ENCODE results near the gene RALB. TPM values are rescaled to one million over a fixed set of nuclear protein-coding genes. Genes with fewer than 3 reads are reported as not detected.
A peak's percentile ranks its signal among the peaks of the same experiment; 100 is the strongest.

The RALB gene
- total RNA-seq, 1 donor from 2014 or later: 65.9 TPM

- Histone ChIP-seq H3K27ac (peak within 1 kb of the TSS; percentile 98), H3K27me3 (no peaks in the 10 kb centered on the region), H3K4me1 (peaks cover 32% of the 10 kb centered on the region), H3K36me3 (no peaks in the 10 kb centered on the region), H3K9me3 (no peaks in the 10 kb centered on the region), H3K4me3 (peak within 1 kb of the TSS; percentile 77)
- intact Hi-C loops (cut with DNase I): loop anchor here (10.0 kb wide), 1 partner anchor 92 kb away; no protein-coding TSS in a partner anchor
- DNase-seq (peak; percentile 96), ATAC-seq (peak; percentile 98)
- TF ChIP-seq CTCF (IDR thresholded peaks at IDR 0.05): no peak
Observed at GRCh38 chr2:120223034-120223912, 29.4 kb upstream of the RALB start, which contains the start of gene TMEM185B. Gene TMEM185B (minus strand): TSS chr2:120223400. CDS start chr2:120222976, 424 bp downstream.

GRCh38 chr2:120224256-120224655 lies 28.4 kb upstream of the RALB start:
- no peak for TF ChIP-seq CTCF (IDR thresholded peaks at IDR 0.05)
- peak; percentile 61 for DNase-seq
- Histone ChIP-seq H3K27me3 (no peaks in the 10 kb centered on the region), H3K4me3 (peak overlapping the region; percentile 77), H3K27ac (no peak overlapping the region), H3K36me3 (no peaks in the 10 kb centered on the region), H3K4me1 (peaks cover 32% of the 10 kb centered on the region), H3K9me3 (no peaks in the 10 kb centered on the region)
- ATAC-seq: no peak
- intact Hi-C loops (cut with DNase I): loop anchor here (10.0 kb wide), 1 partner anchor 91 kb away; no protein-coding TSS in a partner anchor

- Histone ChIP-seq H3K4me3 (no peak overlapping the region), H3K9me3 (no peaks in the 10 kb centered on the region), H3K27ac (no peak overlapping the region), H3K36me3 (no peaks in the 10 kb centered on the region), H3K4me1 (peaks cover 32% of the 10 kb centered on the region), H3K27me3 (no peaks in the 10 kb centered on the region)
- ATAC-seq: no peak
- TF ChIP-seq CTCF (IDR thresholded peaks at IDR 0.05): no peak
- DNase-seq: peak; percentile 46
- intact Hi-C loops (cut with DNase I): loop anchor here (10.0 kb wide), 1 partner anchor 90 kb away; no protein-coding TSS in a partner anchor
Observed at GRCh38 chr2:120224735-120225548, 27.7 kb upstream of the RALB start.

GRCh38 chr2:120225549-120226065 lies 27.0 kb upstream of the RALB start:
- intact Hi-C loops (cut with DNase I): loop anchor here (10.0 kb wide), 1 partner anchor 89 kb away; no protein-coding TSS in a partner anchor
- no peaks in the 10 kb centered on the region for H3K27me3 ChIP-seq
- H3K4me1 ChIP-seq: peaks cover 30% of the 10 kb centered on the region
- no peak for TF ChIP-seq CTCF (IDR thresholded peaks at IDR 0.05)
- ATAC-seq: no peak
- no peak overlapping the region for H3K4me3 ChIP-seq
- no peaks in the 10 kb centered on the region for H3K36me3 ChIP-seq
- no peak overlapping the region for H3K27ac ChIP-seq
- no peaks in the 10 kb centered on the region for H3K9me3 ChIP-seq
- peak; percentile 48 for DNase-seq

- ATAC-seq: no peak
- intact Hi-C loops (cut with DNase I): loop anchor here (10.0 kb wide), 1 partner anchor 88 kb away; no protein-coding TSS in a partner anchor
- no peak overlapping the region for H3K27ac ChIP-seq
- peaks cover 23% of the 10 kb centered on the region for H3K4me1 ChIP-seq
- no peaks in the 10 kb centered on the region for H3K27me3 ChIP-seq
- no peaks in the 10 kb centered on the region for H3K9me3 ChIP-seq
- TF ChIP-seq CTCF (IDR thresholded peaks at IDR 0.05): no peak
- H3K36me3 ChIP-seq: no peaks in the 10 kb centered on the region
- peak; percentile 53 for DNase-seq
- no peak overlapping the region for H3K4me3 ChIP-seq
Observed at GRCh38 chr2:120226316-120226715, 26.3 kb upstream of the RALB start.

Measured in upper lobe of right lung (tissue), 1 donor.